GM10248 (cell line): ENCODE data around the gene ZFP36.

ENCODE experiments used
- CTCF ChIA-PET: fragments of 300-600 bp; sonication (Branson Sonifier 250); formaldehyde crosslinking; extraction: SDS; loops from one replicate; lab custom pipeline; 2021; ENCODE audit warnings: antibody characterized with exemption; lab: Yijun Ruan, JAX
- POLR2A ChIA-PET: fragments of 350-650 bp; sonication (Branson Sonifier 250); formaldehyde crosslinking; extraction: SDS; loops from one replicate; lab custom pipeline; 2020; ENCODE audit warnings: antibody characterized with exemption; lab: Yijun Ruan, JAX
- DNase-seq: peaks from one replicate; pipeline ENCODE4 v3.0.0; 2012; ENCODE audit errors: extremely low spot score
- TF ChIP-seq, protein P1 (sequence below): IDR thresholded peaks from 2 replicates; pipeline ENCODE4 v1.5.1; 2012; ENCODE audit warnings: mild to moderate bottlenecking, low read depth; ENCODE audit errors: extremely low read depth, missing control alignments, control extremely low read depth

Gene ZFP36

GRCh38 chr19:39422020-39422419, 15.4 kb downstream of the ZFP36 start:
- DNase-seq, result no peak
- ChIA-PET CTCF (interaction anchor here (1.0 to 3.4 kb wide), 3 partner anchors 10 to 81 kb away, joined by 3 to 9 read pairs (median 8); partner anchors contain the start of gene PLEKHG2), POLR2A (interaction anchor here (0.7 to 2.1 kb wide), 3 partner anchors 11 to 60 kb away, joined by 3 to 7 read pairs (median 3); partner anchors contain the start of genes MED29 and PAF1)
- TF ChIP-seq, protein P1, sequence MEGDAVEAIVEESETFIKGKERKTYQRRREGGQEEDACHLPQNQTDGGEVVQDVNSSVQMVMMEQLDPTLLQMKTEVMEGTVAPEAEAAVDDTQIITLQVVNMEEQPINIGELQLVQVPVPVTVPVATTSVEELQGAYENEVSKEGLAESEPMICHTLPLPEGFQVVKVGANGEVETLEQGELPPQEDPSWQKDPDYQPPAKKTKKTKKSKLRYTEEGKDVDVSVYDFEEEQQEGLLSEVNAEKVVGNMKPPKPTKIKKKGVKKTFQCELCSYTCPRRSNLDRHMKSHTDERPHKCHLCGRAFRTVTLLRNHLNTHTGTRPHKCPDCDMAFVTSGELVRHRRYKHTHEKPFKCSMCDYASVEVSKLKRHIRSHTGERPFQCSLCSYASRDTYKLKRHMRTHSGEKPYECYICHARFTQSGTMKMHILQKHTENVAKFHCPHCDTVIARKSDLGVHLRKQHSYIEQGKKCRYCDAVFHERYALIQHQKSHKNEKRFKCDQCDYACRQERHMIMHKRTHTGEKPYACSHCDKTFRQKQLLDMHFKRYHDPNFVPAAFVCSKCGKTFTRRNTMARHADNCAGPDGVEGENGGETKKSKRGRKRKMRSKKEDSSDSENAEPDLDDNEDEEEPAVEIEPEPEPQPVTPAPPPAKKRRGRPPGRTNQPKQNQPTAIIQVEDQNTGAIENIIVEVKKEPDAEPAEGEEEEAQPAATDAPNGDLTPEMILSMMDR, result no peak

- POLR2A ChIA-PET, result interaction anchor here (0.6 to 2.1 kb wide), 4 partner anchors 10 to 43 kb away, joined by 4 to 10 read pairs (median 6); partner anchors contain the start of gene RPS16
- no peak for DNase-seq
- CTCF ChIA-PET, result interaction anchor here (1.0 to 2.0 kb wide), 3 partner anchors 10 to 26 kb away, joined by 3 to 8 read pairs (median 7); partner anchors contain the start of gene PLEKHG2
- TF ChIP-seq, protein P1, result no peak
Measured at GRCh38 chr19:39423258-39424086, 16.8 kb downstream of the ZFP36 start.

GRCh38 chr19:39424934-39425333, 18.3 kb downstream of the ZFP36 start:
- ChIA-PET CTCF (interaction anchor here (1.8 kb wide), 1 partner anchor 13 kb away, joined by 7 read pairs; the partner anchor contains the start of gene PLEKHG2), POLR2A (no interaction called here)
- TF ChIP-seq, protein P1, result no peak
- DNase-seq, result no peak

DNA sequence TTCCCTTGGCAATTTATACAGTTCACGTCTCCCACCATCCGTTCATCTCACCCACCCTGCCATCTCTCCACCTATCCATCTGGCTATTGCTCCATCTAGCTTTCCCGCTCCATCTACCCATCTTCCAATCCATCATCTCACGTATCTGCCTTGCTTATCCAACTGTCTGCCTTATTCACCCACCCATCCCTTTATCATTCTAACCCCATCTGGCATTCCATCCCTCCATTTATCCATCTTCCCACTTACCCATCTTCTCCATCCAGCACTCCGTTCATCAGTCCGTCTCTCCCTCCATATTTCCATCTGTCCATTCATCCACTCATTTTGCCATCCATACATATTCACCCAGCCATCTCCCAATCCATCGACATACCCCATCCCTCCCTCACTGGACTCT, 19.1 kb downstream of the ZFP36 start:
- TF ChIP-seq, protein P1, result no peak
- DNase-seq, result no peak
- ChIA-PET CTCF (no interaction called here), POLR2A (interaction anchor here (1.5 to 2.3 kb wide), 2 partner anchors 9 to 10 kb away, joined by 5 to 11 read pairs; partner anchors contain the start of gene RPS16)

- CTCF ChIA-PET, result interaction anchor here (1.2 kb wide), 1 partner anchor 28 kb away, joined by 6 read pairs; no protein-coding TSS in a partner anchor
- no peak for DNase-seq
- POLR2A ChIA-PET, result interaction anchor here (1.5 to 2.3 kb wide), 2 partner anchors 9 to 10 kb away, joined by 5 to 11 read pairs; partner anchors contain the start of gene RPS16
- TF ChIP-seq, protein P1, result no peak
Measured at GRCh38 chr19:39426170-39426569, 19.5 kb downstream of the ZFP36 start.

- TF ChIP-seq, protein P1, result no peak
- ChIA-PET CTCF (interaction anchor here (1.0 to 3.3 kb wide), 3 partner anchors 8 to 30 kb away, joined by 4 to 15 read pairs (median 8); partner anchors contain the start of gene PLEKHG2), POLR2A (interaction anchor here (1.0 to 2.3 kb wide), 4 partner anchors 8 to 21 kb away, joined by 3 to 11 read pairs (median 4); partner anchors contain the start of genes RPS16 and SUPT5H)
- no peak for DNase-seq
Measured at GRCh38 chr19:39427707-39428106, 21.1 kb downstream of the ZFP36 start.
